HepG2 (cell line): ENCODE data around the gene NTN5. TPM values are rescaled to one million over a fixed set of nuclear protein-coding genes. Genes with fewer than 3 reads are reported as not detected.

Experiments
- ATAC-seq: fragments of 200-7000 bp; cut with Tn5 transposase; 3 replicates; pipeline ENCODE4 v1.9.1; 2020; ENCODE audit warnings: mild to moderate bottlenecking, moderate library complexity
- BruUV-seq: library from RNA; stranded (reverse); fragments of 400-500 nt; replicated peaks from 2 replicates; lab custom pipeline; 2021; lab: Mats Ljungman, UMichigan
- CTCF ChIA-PET: fragments of 300-600 bp; formaldehyde crosslinking; extraction: SDS; loops from one replicate; lab custom pipeline; 2021; ENCODE audit warnings: low total read pairs, inconsistent platforms, low intra/inter-chr PET ratio; lab: Yijun Ruan, JAX
- POLR2A ChIA-PET: fragments of 350-600 bp; sonication (Branson Sonifier 250); formaldehyde crosslinking; loops from one replicate; lab custom pipeline; 2020; ENCODE audit warnings: antibody characterized with exemption, inconsistent platforms; lab: Yijun Ruan, JAX
- DNase-seq: peaks from one replicate; pipeline ENCODE4 v3.0.0-alpha.2; 2015; ENCODE audit warnings: low spot score
- FAIRE-seq: peaks from 3 replicates; lab custom pipeline; 2011; peaks lifted over from hg19 to GRCh38; lab: Jason Lieb, UNC
- H2AFZ ChIP-seq: one replicate; pipeline ENCODE4 v1.6.1; 2011; ENCODE audit warnings: low read length, inconsistent platforms
- H3K27ac ChIP-seq: fragments of 300-600 bp; 3 replicates; pipeline ENCODE4 v1.8.0; 2011; ENCODE audit warnings: mixed run types, mild to moderate bottlenecking, mixed read lengths, low read length, inconsistent platforms; ENCODE audit not compliant: insufficient read depth; ENCODE audit errors: extremely low read length
- H3K27me3 ChIP-seq, 2 experiments: fragments of 200-600 bp in 1 of 2; 2 replicates in 1 of 2; 3 replicates in 1 of 2; pipeline versions ENCODE4 v1.6.0 to v1.8.0; 2011; ENCODE audit warnings: low read length in 2 of 2, mild to moderate bottlenecking in 2 of 2, moderate library complexity in 2 of 2, inconsistent platforms in 1 of 2; ENCODE audit not compliant: insufficient read depth in 2 of 2, control insufficient read depth in 1 of 2
- H3K36me3 ChIP-seq, 2 experiments: fragments of 200-600 bp in 1 of 2; replicated peaks in 1 of 2; 2 replicates in 1 of 2; 3 replicates in 1 of 2; pipeline versions ENCODE4 v1.5.1 to v1.8.0; 2011; ENCODE audit warnings: low read length in 2 of 2, inconsistent platforms in 1 of 2; ENCODE audit not compliant: insufficient read depth in 2 of 2, control insufficient read depth in 1 of 2
- H3K4me1 ChIP-seq: 2 replicates; pipeline ENCODE4 v1.5.1; 2012; ENCODE audit warnings: low read length, inconsistent platforms; ENCODE audit not compliant: insufficient read depth
- H3K4me2 ChIP-seq: 2 replicates; pipeline ENCODE4 v1.6.0; 2011; ENCODE audit warnings: low read depth, low read length, inconsistent platforms
- H3K4me3 ChIP-seq, 3 experiments: fragments of 200-600 bp in 1 of 3; sonication (generic), shearing (Covaris generic) in 1 of 3; replicated peaks in 1 of 3; 2 replicates each; pipeline ENCODE4 v1.5.1; 2011 to 2016; ENCODE audit warnings: low read length in 3 of 3, inconsistent platforms in 2 of 3, low read depth in 2 of 3, mild to moderate bottlenecking in 2 of 3, control low read depth in 1 of 3, mixed read lengths in 1 of 3; ENCODE audit not compliant: insufficient read depth in 1 of 3
- H3K79me2 ChIP-seq: one replicate; pipeline ENCODE4 v1.6.1; 2011; ENCODE audit warnings: low read length, inconsistent platforms; ENCODE audit not compliant: insufficient read depth
- H3K9ac ChIP-seq: 2 replicates; pipeline ENCODE4 v1.6.0; 2011; ENCODE audit warnings: mild to moderate bottlenecking, low read depth, low read length, inconsistent platforms; ENCODE audit not compliant: insufficient read depth
- H3K9me3 ChIP-seq: 2 replicates; pipeline ENCODE4 v1.5.1; 2012; ENCODE audit warnings: mild to moderate bottlenecking, low read length
- H4K20me1 ChIP-seq: 2 replicates; pipeline ENCODE4 v1.6.0; 2011; ENCODE audit warnings: inconsistent platforms, mild to moderate bottlenecking, low read length, moderate library complexity; ENCODE audit not compliant: insufficient read depth
- AGO1 ChIP-seq: fragments of 200-400 bp; formaldehyde crosslinking; IDR thresholded peaks from 2 replicates; pipeline ENCODE4 v1.6.1; 2017; ENCODE audit warnings: mild to moderate bottlenecking, low read depth, low read length, moderate library complexity; ENCODE audit not compliant: poor library complexity, severe bottlenecking
- AGO2 ChIP-seq: fragments of 200-400 bp; formaldehyde crosslinking; optimal IDR thresholded peaks from 2 replicates; pipeline ENCODE3; 2017; ENCODE audit warnings: mild to moderate bottlenecking, low read depth, low read length, moderate library complexity
- HNRNPL ChIP-seq: fragments of 200-400 bp; formaldehyde crosslinking; IDR thresholded peaks from 2 replicates; pipeline ENCODE4 v1.6.1; 2017; ENCODE audit warnings: mild to moderate bottlenecking, low read depth, low read length
- HNRNPLL ChIP-seq: fragments of 200-400 bp; formaldehyde crosslinking; IDR thresholded peaks from 2 replicates; pipeline ENCODE4 v1.6.1; 2017; ENCODE audit warnings: mild to moderate bottlenecking, low read depth, low read length; ENCODE audit not compliant: poor library complexity, severe bottlenecking
- HOXA3 ChIP-seq: sonication (generic); formaldehyde crosslinking; IDR thresholded peaks from 2 replicates; pipeline ENCODE4 v1.5.0; 2020; ENCODE audit warnings: missing genetic modification reagents
- IRX3 ChIP-seq: sonication (generic); formaldehyde crosslinking; IDR thresholded peaks from 2 replicates; pipeline ENCODE4 v1.8.1; 2023; ENCODE audit warnings: mild to moderate bottlenecking, low read depth, missing genetic modification reagents, borderline replicate concordance
- NR2F2 ChIP-seq: IDR thresholded peaks from 2 replicates; pipeline ENCODE4 v1.6.1; 2012; ENCODE audit warnings: low read depth, inconsistent platforms, borderline replicate concordance
- POLR2G ChIP-seq: fragments of 200-400 bp; formaldehyde crosslinking; IDR thresholded peaks from 2 replicates; pipeline ENCODE4 v1.6.1; 2018; ENCODE audit warnings: mild to moderate bottlenecking, low read depth, low read length, moderate library complexity
- RBFOX2 ChIP-seq: fragments of 200-400 bp; formaldehyde crosslinking; IDR thresholded peaks from 2 replicates; pipeline ENCODE4 v1.6.1; 2017; ENCODE audit warnings: low read depth, mild to moderate bottlenecking, low read length
- SETDB1 ChIP-seq: sonication (generic); formaldehyde crosslinking; IDR thresholded peaks from 2 replicates; pipeline ENCODE4 v1.5.1; 2020; ENCODE audit warnings: missing genetic modification reagents, mild to moderate bottlenecking, borderline replicate concordance
- TRIM24 ChIP-seq: sonication (generic); formaldehyde crosslinking; IDR thresholded peaks from 2 replicates; pipeline ENCODE4 v1.8.0; 2022; ENCODE audit warnings: mild to moderate bottlenecking, missing genetic modification reagents
- ZC3H13 ChIP-seq: sonication (generic); formaldehyde crosslinking; IDR thresholded peaks from 2 replicates; pipeline ENCODE4 v1.8.1; 2023; ENCODE audit warnings: mild to moderate bottlenecking, missing genetic modification reagents, moderate library complexity
- ZNF724P ChIP-seq: sonication (generic); formaldehyde crosslinking; IDR thresholded peaks from 2 replicates; pipeline ENCODE4 v1.8.0; 2022; ENCODE audit warnings: missing genetic modification reagents, borderline replicate concordance
- WGBS: methylation state at CpG from one replicate; pipeline ENCODE4 v1.1.6; 2017; ENCODE audit warnings: low lambda C conversion rate; 5-methylcytosine and 5-hydroxymethylcytosine counted together
- in situ Hi-C: cut with HindIII; loops from 2 replicates; pipeline ENCODE4 v1.10.0; 2017; ENCODE audit warnings: low pct_unique_long_range_greater_than_20kb; ENCODE audit not compliant: extremely low pct_ligation_motif_present
- intact Hi-C: fragments of 100-400 bp; cut with micrococcal nuclease; formaldehyde crosslinking; loops from one replicate; pipeline ENCODE4 v1.10.0; 2022; ENCODE audit not compliant: unreplicated experiment
- polyA plus RNA-seq, 8 experiments: library from polyadenylated mRNA; depleted of rRNA in 3 of 8; stranded (reverse) in 7 of 8; unstranded in 1 of 8; fragments of >200 nt; fragmentation: Illumina TruSeq in 4 of 8; extraction: Trizol in 4 of 8; gene quantifications; 2 replicates each; pipeline versions ENCODE4 v1.2.1 to v1.2.3, GENCODE V29; 2011 to 2016; ENCODE audit warnings: low read depth in 4 of 8, missing spikeins in 1 of 8, mixed read lengths in 1 of 8; ENCODE audit not compliant: insufficient read depth in 1 of 8
- total RNA-seq, 5 experiments: library from RNA; depleted of rRNA; stranded (reverse); fragments of >200 nt; fragmentation: Illumina TruSeq; extraction: Trizol; gene quantifications; 2 replicates each; pipeline ENCODE4 v1.2.3, GENCODE V29; 2016; ENCODE audit warnings: low read depth in 1 of 5
- TF ChIP-seq, protein P1 (sequence below): IDR thresholded peaks from 2 replicates; pipeline ENCODE4 v1.6.1; 2016; ENCODE audit warnings: low read depth, control low read depth
- TF ChIP-seq, protein P2 (sequence below): sonication (generic); formaldehyde crosslinking; IDR thresholded peaks from 2 replicates; pipeline ENCODE4 v1.8.1; 2023; ENCODE audit warnings: mild to moderate bottlenecking, missing genetic modification reagents

The NTN5 gene
- total and polyA plus RNA-seq, 2 of the 13 experiments (the other 11 are each of a cell fraction or from before 2014, with no cell fraction given): 0.05 TPM; not detected in 1

DNA sequence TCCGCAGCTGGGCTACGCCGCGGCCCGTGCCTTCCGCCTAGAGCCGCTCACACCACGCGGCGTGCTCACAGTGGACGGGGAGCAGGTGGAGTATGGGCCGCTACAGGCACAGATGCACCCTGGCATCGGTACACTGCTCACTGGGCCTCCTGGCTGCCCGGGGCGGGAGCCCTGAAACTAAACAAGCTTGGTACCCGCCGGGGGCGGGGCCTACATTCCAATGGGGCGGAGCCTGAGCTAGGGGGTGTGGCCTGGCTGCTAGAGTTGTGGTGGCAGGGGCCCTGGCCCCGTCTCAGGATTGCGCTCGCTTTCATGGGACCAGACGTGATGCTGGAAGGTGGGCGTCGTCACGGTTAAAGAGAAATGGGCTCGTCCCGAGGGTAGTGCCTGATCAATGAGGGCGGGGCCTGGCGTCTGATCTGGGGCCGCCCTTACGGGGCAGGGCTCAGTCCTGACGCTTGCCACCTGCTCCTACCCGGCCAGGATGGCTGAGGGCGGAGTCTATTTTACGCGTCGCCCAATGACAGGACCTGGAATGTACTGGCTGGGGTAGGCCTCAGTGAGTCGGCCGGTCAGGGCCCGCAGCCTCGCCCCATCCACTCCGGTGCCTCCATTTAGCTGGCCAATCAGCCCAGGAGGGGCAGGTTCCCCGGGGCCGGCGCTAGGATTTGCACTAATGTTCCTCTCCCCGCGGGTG lies 43.1 kb downstream of the NTN5 start:
- Histone ChIP-seq H2AFZ (no peak overlapping the region), H3K4me3 (no peak overlapping the region), H3K36me3 (no peaks in the 10 kb centered on the region), H3K9ac (no peak overlapping the region), H3K4me2 (no peak overlapping the region), H4K20me1 (no peaks in the 10 kb centered on the region), H3K4me1 (peaks cover 64% of the 10 kb centered on the region), H3K27ac (no peak overlapping the region), H3K9me3 (no peaks in the 10 kb centered on the region), H3K27me3 (no peaks in the 10 kb centered on the region), H3K79me2 (no peaks in the 10 kb centered on the region)
- no peak for FAIRE-seq
- ATAC-seq: no peak
- 94% methylated on average over 37 of the region's 48 CpGs for WGBS
- 0 out of 2 replicates have a peak, but pooled peaks have one; percentile 31 for TF ChIP-seq HOXA3 (CRISPR knock-in tag)
- no peak for TF ChIP-seq NR2F2
- TF ChIP-seq TRIM24 (CRISPR knock-in tag): no peak
- no peak for TF ChIP-seq IRX3 (CRISPR knock-in tag)
- TF ChIP-seq ZNF724P: 0 out of 2 replicates have a peak, but pooled peaks have one; percentile 30
- TF ChIP-seq RBFOX2: peak; percentile 72
- TF ChIP-seq, protein P1, sequence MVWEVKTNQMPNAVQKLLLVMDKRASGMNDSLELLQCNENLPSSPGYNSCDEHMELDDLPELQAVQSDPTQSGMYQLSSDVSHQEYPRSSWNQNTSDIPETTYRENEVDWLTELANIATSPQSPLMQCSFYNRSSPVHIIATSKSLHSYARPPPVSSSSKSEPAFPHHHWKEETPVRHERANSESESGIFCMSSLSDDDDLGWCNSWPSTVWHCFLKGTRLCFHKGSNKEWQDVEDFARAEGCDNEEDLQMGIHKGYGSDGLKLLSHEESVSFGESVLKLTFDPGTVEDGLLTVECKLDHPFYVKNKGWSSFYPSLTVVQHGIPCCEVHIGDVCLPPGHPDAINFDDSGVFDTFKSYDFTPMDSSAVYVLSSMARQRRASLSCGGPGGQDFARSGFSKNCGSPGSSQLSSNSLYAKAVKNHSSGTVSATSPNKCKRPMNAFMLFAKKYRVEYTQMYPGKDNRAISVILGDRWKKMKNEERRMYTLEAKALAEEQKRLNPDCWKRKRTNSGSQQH (CRISPR knock-in tag): no peak
- TF ChIP-seq HNRNPL: 0 out of 2 replicates have a peak, but pooled peaks have one; percentile 49
- TF ChIP-seq ZC3H13 (CRISPR knock-in tag): peak; percentile 48; the same call in 1 of the 2 replicates
- peak; percentile 15 for TF ChIP-seq HNRNPLL
- no peak for TF ChIP-seq SETDB1 (CRISPR knock-in tag)
- peak; percentile 93 for TF ChIP-seq AGO1
- 0 out of 2 replicates have a peak, but pooled peaks have one; percentile 18 for TF ChIP-seq POLR2G
- TF ChIP-seq, protein P2, sequence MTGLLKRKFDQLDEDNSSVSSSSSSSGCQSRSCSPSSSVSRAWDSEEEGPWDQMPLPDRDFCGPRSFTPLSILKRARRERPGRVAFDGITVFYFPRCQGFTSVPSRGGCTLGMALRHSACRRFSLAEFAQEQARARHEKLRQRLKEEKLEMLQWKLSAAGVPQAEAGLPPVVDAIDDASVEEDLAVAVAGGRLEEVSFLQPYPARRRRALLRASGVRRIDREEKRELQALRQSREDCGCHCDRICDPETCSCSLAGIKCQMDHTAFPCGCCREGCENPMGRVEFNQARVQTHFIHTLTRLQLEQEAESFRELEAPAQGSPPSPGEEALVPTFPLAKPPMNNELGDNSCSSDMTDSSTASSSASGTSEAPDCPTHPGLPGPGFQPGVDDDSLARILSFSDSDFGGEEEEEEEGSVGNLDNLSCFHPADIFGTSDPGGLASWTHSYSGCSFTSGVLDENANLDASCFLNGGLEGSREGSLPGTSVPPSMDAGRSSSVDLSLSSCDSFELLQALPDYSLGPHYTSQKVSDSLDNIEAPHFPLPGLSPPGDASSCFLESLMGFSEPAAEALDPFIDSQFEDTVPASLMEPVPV (CRISPR knock-in tag): 0 out of 2 replicates have a peak, but pooled peaks have one; percentile 5
- peak; percentile 93 for TF ChIP-seq AGO2
- ChIA-PET CTCF (no interaction called here), POLR2A (interaction anchor here (5.8 kb wide), 1 partner anchor 11 kb away, joined by 61 read pairs; the partner anchor contains the start of genes RPL18 and SPHK2)
- no peak for DNase-seq
- intact Hi-C loops (no loop called here), in situ Hi-C loops (no loop called here)
- no TSS peak for BruUV-seq
